H1 (cell line): Measurements from ENCODE around the gene RHEB. TPM values are rescaled to one million over a fixed set of nuclear protein-coding genes. Genes with fewer than 3 reads are reported as not detected.
A peak's percentile ranks its signal among the peaks of the same experiment; 100 is the strongest.

ENCODE experiments used
- ASH2L ChIP-seq: fragments of 200-600, 300-600 bp; sonication (generic); IDR thresholded peaks from one replicate; pipeline ENCODE4 v1.7.1; 2017; ENCODE audit warnings: low read length
- CHD7 ChIP-seq: fragments of 300-600 bp; sonication (generic); IDR thresholded peaks from 2 replicates; pipeline ENCODE4 v1.7.1; 2012; ENCODE audit warnings: low read length, moderate library complexity, mild to moderate bottlenecking, inconsistent platforms; ENCODE audit not compliant: insufficient replicate concordance
- RAD21 ChIP-seq, 2 experiments: IDR thresholded peaks in 1 of 2; conservative IDR thresholded peaks in 1 of 2; 2 replicates each; pipeline ENCODE4 v1.6.1; 2011; ENCODE audit warnings: low read depth in 2 of 2, low read length in 2 of 2, improper control_type of control experiment in 1 of 2, inconsistent platforms in 1 of 2, mild to moderate bottlenecking in 1 of 2, moderate library complexity in 1 of 2
- SUZ12 ChIP-seq: fragments of 200-600 bp; sonication (generic); IDR thresholded peaks from 2 replicates; pipeline ENCODE4 v1.6.1; 2012; ENCODE audit warnings: mild to moderate bottlenecking, inconsistent platforms, low read length, moderate library complexity, mixed read lengths
- TAF1 ChIP-seq: IDR thresholded peaks from 2 replicates; pipeline ENCODE4 v1.6.1; 2011; ENCODE audit warnings: mild to moderate bottlenecking, low read depth, low read length
- polyA plus RNA-seq, 7 experiments: library from polyadenylated mRNA; depleted of rRNA in 3 of 7; stranded (reverse) in 5 of 7; unstranded in 2 of 7; fragments of >200 nt in 5 of 7; fragments of 200-250 nt in 2 of 7; gene quantifications; 1 replicate in 5 of 7; 2 replicates in 1 of 7; 4 replicates in 1 of 7; pipeline versions ENCODE4 v1.2.1 to v1.2.3, GENCODE V29; 2011 to 2013; ENCODE audit warnings: missing spikeins in 2 of 7, mixed read lengths in 2 of 7
- total RNA-seq: library from RNA; stranded (reverse); fragmentation: NEBNext Ultra II Directional; extraction: Animal tissue kit (Norgen Biotek cat#: 25700); gene quantifications from 2 replicates; pipeline ENCODE4 v1.2.1, GENCODE V29; 2021

Gene RHEB
- total and polyA plus RNA-seq, 2 of the 8 experiments (the other 6 are each of a cell fraction or from before 2014, with no cell fraction given): 60.8 to 132 TPM

- peak; percentile 4 to 15; a peak in 1 of 4 replicates for TF ChIP-seq RAD21 (IDR thresholded peaks at IDR 0.05 in 1 of 2, conservative IDR thresholded peaks at IDR 0.05 in 1 of 2; ENCODE audit: low read depth in 2 of 2, low read length in 2 of 2)
- no peak for TF ChIP-seq CHD7
- TF ChIP-seq TAF1: peak; percentile 30; the same call in 1 of the 2 replicates
- no peak for TF ChIP-seq SUZ12
- peak; percentile 49 for TF ChIP-seq ASH2L
Measured at GRCh38 chr7:151518105-151518946, 1.4 kb downstream of the RHEB start (continued).
